GM04504 (cell line): Measurements from ENCODE around the gene ARSJ.
"Not testable (repeated sequence)": the region's sequence is repeated elsewhere in the genome, so short reads cannot be mapped to it uniquely, and the experiment has no call there.

Source experiments
- DNase-seq: peaks from one replicate; pipeline ENCODE4 v3.0.0-alpha.2; 2012; ENCODE audit warnings: low read depth

ARSJ gene

DNA sequence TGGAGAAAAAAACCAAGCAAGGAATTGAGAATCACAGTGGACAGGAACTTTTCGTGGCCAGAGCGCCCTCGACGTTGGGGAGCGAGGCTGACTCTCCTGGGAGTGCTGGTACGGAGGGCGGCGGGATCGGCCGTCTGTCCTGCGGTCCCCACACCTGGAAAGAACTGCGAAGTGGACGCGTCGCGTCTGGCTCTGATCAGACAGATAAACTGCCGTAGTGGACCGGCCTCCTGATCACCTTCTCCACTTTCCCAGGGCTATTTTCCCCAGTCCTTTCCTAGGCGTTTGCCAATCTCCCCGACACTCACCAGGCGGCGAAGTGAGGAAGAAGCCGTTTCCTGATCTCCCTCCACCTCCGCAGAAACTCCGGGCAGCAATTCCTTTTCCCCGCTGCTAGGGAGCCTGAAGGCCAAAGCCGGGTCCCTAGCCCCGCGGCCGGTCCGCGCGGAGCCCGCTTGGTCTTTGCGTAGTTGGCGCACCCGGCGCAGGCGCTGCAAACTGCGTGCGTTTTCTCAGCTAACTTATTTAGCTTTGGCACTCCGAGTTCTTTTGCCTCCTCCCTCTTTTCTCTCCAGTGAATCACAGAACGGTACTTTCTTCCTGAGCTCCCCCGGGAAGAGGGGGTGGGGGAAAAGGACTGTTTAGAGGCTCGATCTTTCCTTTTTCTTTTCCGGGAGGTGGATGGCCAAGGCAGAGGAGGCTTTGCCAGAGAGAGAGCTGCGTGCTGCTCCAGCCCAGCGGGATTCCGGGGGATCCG lies at the start of gene ARSJ:
TSS of gene ARSJ (minus strand) at position 500 of the 757 bp plus-strand sequence. CDS start 813 bp downstream, outside the sequence.
- peak; percentile 54 for DNase-seq

DNA sequence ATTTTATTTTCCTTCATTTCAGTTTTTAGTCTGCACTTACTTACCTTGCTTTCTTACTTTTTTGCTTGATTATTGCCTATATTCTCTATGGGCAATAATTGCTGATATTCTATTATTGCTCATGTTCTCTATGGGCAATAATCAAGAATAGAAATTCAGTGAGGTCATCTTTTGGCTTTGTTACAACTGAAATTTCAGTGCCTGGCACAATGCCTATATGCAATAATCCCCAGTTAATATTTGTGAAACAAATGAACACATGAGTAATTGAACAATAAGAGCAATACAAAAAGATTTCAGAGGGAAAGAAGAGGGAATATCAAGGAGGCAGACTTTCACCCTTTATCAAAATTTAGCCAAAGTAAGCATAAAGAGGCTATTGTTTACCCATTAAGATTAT lies 48.6 kb upstream of the ARSJ start:
- no peak for DNase-seq

DNA sequence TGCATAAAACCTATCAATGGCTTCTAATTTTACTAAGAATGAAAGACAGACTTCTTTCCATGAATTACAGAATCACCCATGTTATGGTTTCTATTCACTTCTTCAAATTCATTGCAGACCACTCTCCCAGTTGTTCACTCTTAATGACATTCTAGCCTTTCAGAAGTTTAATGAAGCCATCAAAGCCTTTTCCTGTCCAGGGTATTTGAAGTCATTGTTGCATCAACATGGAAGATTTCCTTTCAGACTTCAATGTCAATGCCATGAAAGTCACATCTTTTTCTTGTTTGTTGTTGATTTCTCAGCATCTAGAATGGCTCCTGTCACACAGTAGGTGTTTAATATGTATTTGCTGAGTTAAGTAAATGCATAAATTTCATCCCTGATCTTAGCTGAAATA lies 48.1 kb upstream of the ARSJ start:
- DNase-seq, result no peak

DNA sequence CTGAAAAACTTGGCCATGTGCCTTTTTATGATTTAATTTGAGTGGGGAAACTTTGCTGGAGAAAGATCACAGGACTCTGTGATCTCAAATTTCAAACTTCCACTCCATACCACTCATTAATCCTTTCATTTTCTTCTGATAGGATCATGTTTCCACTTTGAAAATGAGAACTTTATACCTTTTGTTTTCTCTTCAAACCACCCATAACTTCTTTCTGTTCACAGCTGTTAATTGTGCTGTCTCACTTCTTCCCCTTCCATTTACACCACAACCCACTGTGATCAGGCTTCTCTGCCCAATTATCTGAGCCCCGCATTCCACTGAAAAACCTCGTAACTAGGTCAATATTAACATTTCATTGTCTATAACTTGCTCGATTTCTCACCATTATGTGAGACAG lies 47.0 kb upstream of the ARSJ start:
- DNase-seq, result no peak

DNA sequence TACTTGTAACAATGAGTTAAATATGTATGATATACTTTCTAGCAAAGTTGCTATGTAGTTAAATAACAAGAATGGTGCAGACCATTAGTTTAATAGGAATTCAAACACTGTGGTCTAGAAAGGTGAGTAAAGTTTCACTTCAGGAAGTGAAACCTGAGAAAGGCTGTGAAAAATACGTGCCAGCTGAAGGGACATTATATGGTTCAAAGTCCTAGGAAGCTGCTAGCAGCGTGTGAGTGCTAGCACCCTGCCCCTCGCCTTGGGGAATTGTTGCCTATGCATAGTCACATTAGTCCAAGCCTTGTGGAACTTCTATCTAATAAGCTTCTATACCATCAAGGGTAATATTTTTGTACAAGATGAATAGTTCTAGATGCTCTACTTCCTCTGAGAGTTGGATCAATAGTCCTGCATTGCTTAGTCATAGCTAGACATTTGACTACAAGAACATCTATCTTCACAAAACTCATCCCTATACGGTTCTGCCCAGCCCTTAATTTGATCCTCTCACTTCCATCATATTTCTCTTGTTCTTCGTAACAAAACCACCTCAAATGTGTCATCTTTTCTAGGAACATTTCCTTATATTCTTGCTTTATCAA lies 45.8 kb upstream of the ARSJ start:
- no peak for DNase-seq

DNA sequence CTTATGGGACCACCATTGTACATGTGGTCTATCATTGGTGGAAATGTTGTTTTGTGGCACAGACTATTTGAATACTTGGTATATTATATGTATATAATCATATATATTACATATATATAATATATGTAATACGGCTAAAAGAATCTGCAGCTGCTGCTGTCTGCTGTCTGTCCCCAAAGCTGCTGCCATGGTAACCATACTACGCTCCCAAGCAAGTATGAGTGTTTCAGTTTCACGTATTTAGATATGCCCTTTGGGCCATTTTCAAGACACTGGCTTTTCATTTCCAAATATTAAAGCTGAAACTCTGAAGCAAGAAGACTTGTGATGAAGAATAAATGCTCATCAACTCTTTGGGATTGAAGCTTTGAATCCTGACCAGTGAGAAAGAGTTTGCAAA lies 42.0 kb upstream of the ARSJ start:
- DNase-seq, result no peak

DNA sequence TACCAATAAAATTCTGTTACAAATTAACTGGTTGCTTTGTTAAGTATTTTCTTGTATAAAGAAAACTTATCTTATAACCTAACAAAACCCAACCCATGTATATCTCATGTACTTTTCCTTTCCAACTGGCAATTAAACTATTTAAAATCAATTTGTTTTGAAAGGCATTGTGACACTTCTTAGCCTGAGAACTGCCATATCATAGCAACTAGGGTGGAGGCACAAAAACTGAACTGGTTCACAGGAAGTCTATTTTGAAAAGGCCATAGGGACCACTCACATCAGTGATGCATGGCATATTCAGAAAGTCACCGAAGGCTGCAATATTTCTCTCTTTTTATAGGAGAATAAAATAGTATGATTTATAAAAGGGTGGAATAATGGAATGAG lies 40.5 kb upstream of the ARSJ start:
- DNase-seq, result no peak

DNA sequence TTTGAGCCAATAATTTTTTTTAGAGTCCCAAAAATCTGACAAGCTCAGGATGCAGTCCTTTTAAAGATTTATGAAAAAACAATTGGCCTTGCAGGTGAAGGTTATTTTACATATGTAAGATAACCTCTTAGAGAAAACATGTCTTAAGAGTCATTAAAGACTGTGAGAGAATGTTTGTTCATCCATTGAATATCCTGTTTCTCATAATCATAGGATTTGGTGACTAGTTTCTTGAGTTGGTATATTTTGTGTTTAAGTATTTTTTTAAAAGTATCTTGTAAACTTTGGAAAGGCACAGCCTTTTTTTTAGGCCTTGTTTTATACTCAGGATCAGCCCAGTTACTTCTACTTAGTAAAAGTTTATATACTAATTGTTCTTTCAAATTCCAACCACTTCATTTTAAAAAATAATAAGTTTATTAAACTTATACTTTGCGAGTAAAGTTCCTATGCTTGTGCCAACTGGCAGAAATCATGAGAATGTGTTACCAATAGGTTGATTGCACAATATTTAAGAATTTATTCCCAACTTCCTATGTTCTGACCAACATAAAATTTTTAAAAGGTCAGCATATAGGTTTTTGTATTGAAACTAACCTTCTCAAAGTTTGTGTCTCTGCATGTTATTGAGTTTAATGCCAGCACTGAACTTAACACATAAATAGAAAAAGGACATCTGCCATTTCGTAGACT lies 40.0 kb upstream of the ARSJ start:
- DNase-seq, result no peak

DNA sequence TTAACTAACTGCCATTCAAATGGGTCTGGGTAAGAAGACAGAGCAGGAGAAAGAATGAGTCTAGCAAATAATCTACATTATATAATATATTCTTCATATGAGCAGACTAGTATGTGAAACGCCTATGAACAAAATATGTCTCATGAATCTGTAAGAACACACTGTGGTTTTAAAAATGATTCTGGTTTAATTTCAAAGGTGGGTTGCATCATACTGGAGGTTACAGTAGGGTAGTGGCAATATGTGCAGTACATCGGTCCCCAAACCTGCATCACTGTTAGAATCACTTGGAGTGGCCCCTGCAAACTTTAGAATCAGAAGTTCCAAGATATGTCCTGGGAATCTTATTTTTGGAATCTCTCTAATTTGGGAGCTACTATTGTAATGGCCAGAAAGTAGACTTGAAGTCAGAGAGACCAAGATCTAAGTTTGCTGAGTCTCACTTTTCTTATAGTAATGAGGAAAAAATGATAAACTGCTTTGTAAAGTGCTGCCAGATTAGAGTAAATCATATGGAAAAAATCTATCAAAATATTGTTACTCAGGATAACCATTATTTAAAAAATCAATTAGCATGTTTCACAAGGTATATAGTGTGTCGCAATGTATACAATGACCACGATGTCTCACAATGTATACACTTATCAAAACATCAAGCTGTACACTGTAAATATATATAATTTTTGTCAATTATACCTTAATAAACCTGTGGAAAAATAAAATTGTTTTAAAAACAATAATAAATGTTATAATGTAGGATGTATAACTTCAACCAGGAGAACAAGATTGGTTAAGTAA lies 37.9 kb upstream of the ARSJ start:
- DNase-seq, result no peak

DNA sequence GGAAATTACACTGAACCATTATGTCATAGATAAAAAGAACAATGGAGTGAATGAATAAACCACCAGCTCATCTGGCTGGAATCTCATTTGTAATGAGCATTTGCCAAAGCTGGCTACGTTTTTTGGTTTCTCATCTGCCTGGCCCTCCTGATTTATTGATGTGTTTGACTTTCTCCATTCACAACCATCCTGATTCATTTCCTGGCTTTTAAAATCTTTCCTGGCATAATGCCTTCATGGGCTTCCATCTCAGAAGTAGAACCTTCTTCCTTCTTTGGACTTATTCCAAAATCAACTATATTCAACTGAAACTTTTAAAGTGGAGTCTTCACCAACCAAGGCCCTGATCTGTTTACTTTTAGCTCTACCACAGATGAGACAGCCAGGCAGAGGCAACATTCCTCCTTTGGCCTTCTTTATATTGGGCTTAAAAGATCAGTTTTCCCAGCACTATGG lies 36.0 kb upstream of the ARSJ start:
- DNase-seq, result peak; percentile 97

DNA sequence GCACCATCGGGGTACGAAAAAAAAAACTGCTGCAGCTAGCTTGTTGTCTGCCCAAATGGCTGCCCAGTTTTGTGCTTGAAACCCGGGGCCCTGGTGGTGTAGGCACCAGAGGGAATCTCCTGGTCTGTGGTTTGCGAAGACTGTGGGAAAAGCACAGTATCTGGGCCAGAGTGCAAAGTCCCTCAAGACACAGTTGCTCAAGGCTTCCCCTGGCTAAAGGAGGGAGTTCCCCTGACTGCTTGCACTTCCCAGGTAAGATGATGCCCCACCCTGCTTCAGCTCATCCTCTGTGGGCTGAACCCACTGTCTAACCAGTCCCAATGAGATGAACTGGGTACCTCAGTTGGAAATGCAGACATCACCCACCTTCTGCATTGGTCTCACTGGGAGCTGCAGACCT lies 33.8 kb upstream of the ARSJ start:
- not testable (repeated sequence) for DNase-seq

DNA sequence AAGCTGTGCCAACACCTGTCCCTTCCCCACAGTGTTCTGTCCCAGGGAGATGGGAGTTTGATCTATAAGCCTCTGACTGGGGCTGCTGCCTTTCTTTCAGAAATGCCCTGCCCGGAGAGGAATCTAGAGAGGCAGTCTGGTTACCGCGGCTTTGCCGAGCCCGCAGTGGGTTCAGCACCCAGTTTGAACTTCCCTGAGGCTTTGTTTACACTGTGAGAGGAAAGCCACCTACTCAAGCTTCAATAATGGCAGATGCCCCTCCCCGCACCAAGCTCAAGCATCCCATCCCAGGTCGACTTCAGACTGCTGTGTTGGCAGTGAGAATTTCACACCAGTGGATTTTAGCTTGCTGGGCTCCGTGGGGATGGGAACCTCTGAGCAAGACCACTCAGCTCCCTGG lies 33.3 kb upstream of the ARSJ start:
- no peak for DNase-seq

DNA sequence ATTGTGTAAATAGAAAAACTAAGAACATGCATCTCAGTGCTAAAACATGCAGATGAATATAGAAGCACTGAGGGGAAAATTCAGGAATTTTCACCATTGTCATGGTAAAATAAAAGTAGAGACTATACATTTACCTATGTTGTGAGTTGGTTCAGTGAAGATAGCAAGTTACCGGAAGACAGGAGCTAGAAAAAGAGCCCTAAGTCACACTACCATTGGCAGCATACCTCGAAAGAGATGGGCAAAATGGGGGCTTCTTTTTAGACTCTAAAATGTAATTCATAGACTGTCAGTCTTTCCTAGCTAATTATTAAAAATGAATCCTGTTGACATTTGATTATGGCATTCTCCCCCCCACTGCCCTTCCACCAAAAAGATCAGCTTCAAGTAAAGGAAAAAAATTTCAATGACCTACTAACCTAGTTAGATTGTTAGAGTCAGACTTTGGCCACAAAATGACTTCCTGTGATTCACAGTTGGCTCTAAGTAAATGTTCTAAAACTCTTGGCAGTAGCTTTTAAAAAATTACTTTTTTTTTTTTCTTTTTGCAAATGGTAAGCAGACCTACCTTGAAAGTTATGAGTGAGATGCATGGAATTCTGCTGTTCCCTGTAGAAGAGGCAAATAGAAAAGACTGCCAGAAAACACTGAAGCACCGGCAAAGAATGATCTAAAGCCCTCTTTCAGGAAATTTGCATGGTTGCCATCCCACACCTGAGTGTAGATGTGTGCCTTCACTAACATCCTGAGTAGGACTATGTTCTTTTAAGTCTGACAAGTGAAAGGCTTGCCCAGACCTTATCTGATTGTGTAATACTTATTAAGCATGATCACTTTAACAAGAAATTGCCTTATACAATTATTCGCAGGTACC lies 26.4 kb upstream of the ARSJ start:
- peak; percentile 47 for DNase-seq

DNA sequence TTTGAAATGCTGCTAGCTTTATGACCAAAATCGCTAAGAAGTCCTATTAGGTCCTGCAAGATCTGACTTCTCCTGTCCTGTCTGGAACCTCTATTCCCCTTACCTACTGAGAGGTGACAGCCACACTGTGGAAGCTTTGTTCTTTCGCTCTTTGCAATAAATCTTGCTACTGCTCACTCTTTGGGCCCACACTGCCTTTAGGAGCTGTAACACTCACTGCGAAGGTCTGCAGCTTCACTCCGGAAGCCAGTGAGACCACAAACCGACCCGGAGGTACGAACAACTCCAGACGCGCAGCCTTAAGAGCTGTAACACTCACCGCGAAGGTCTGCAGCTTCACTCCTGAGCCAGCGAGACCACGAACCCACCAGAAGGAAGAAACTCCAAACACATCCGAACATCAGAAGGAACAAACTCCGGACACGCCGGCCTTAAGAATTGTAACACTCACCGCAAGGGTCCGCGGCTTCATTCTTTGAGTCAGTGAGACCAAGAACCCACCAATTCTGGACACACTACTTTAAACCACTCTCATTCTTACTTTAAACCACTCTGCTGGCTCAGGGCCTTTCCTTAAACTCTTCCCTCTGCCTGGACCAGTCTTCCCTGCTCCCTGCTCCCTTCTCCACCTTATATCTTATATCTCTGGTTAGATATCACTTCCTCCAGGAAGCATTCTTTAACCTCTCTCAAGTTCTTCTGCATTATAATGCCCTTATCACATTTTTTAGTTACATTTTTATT lies 25.2 kb upstream of the ARSJ start:
- not testable (repeated sequence) for DNase-seq

DNA sequence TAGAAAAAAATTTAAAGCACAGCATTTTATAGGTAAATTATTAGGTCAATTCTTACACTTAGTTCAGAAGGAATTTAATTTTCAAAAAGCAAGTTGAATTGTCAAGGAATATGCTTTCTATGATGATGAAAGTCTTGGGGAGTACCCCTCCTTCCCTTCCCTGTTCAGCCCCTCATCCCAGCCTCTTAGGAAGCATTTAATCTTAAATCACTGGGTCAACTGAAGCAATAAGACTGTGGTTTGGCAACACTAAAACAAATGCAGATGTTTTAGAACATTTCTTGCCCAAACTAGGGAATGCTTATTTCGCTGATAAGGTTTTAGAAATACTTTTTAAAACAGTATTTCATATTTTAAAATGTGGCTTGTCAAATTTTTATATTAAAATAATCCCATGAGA lies 19.1 kb upstream of the ARSJ start:
- no peak for DNase-seq

DNA sequence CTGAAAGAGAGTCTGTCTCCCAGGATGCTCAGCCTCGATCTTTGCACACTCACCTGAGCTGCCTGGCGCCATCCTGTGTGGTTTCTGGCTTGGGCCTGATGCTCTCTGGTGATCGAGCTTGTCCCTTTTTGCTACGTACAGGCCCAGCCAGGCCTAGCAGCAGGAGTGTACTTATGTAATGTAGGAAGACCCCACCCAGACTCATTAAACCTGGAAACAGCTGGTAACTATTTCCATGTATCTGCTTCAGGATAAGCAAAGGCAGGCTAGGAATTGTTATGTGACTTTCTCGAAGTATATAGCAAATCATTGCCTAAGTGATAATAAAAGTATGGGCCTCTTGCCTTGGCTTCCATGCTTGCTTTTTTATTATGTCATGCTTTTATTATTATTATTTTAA lies 18.6 kb upstream of the ARSJ start:
- DNase-seq, result no peak

DNA sequence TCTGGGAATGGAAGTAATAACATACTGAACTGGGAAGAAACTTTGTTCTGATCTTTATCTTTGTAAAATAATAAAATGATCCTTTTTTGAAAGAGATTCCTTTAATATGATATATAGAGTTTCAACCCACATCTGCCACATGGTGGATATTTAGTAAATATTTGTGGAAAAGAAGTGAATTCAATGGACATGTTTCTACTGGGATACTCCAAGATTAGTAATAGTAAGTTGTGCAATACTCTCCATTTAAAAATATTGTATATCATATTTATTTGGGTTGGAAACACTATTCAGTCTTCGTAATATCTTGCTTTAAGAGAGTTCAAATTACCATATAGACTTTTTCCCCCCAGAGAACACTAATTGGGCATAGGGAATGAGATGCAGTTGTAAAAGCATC lies 17.8 kb upstream of the ARSJ start:
- no peak for DNase-seq

DNA sequence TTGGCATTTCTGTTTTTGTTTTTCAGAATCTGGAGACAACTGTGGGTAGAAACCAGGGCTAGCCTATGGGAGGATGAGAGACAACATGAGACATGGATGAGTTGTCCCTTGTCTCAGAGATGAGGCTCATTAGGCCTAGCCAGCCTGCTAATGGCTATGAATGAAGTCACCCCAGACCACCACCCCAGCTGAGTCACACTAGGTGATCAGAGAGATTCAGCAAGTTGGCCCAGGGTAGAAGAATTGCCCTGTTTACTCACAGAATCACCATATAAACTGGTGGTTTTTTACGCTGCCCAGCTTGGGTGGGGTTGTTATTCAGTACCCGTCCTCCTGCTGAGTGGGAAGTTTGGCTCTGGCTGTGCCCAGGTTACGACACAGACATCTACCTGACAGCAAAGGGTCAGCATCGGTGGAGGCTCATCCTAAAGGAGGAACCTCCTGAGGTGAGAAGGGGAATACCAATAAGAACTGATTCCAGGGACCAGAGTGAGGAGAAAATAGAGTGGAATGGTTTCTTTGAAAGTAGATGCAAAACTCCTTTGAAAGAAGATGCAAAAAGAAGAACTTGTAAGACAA lies 17.2 kb upstream of the ARSJ start:
- no peak for DNase-seq

DNA sequence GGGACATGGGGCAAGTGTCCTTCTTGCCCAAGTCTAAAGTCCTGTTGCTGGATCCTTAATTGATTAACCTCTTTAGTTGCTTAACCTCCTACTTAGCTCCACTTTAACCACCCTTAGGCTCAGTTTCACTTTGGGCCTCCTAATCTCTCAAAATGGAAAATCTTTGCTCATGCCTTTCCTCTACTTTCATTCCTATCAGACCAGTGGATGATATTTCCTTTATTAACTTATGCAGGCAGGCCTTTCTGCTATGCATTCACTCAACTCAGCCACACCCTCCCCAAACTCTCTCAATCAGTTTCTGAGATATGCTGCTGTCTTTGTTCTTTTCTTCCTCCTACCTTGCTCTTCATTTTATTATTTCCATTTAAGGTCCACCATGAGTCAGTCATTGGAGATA lies 14.4 kb upstream of the ARSJ start:
- DNase-seq, result no peak

DNA sequence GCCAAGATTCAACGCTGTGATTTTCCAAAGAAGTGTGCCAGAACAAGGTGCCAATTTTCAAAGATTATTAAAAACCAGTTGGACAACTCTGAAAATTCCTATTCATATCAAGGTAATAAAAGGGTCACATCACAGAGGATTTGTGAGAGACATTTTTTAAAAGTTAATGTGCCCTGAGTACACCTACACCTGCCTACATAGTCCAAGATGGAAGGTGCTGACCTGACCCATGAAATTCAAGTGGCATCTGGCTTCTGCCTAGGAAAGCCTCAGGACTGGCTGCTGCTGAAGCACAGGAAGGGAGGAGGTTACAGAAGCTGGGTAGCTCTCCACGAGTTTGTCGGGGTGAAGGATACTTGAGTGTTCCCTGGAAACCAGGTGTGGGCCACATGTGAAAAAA lies 11.4 kb upstream of the ARSJ start:
- no peak for DNase-seq
